ENCODE measurements around the gene UCK2.

Gene UCK2

GRCh38 chr1:165942927-165943597 is 115.6 kb downstream of the UCK2 start:
- Histone ChIP-seq H3K27me3 (ENCODE audit: low read depth, low read length) (no peaks in the 10 kb centered on the region), H3K4me3 (ENCODE audit: low read length) (peak overlapping the region; percentile 6; the same call in 1 of the 2 replicates), H3K4me1 (ENCODE audit: low read length) (peaks cover 30% of the 10 kb centered on the region), H4K20me1 (ENCODE audit: insufficient read depth, low read length) (no peaks in the 10 kb centered on the region), H3K27ac (ENCODE audit: low read length) (no peak overlapping the region), H2AFZ (ENCODE audit: low read depth, low read length) (no peak overlapping the region; the same call in 1 of the 2 replicates), H3K9me3 (ENCODE audit: insufficient read depth, low read length) (no peaks in the 10 kb centered on the region), H3K4me2 (ENCODE audit: low read length) (peak overlapping the region; percentile 40), H3K79me2 (ENCODE audit: low read length) (no peaks in the 10 kb centered on the region), H3K36me3 (replicated peaks; ENCODE audit: low read depth, low read length) (no peaks in the 10 kb centered on the region), H3K9ac (ENCODE audit: low read length) (no peak overlapping the region)
- TF ChIP-seq CTCF (IDR thresholded peaks at IDR 0.05; ENCODE audit: low read depth, low read length) (peak; percentile 52), EZH2phosphoT487 (IDR thresholded peaks at IDR 0.05; ENCODE audit: low read depth) (no peak)

GRCh38 chr1:165945911-165946310 is 118.5 kb downstream of the UCK2 start:
- no peaks in the 10 kb centered on the region for H3K27me3 ChIP-seq (ENCODE audit: low read depth, low read length)
- H3K27ac ChIP-seq (ENCODE audit: low read length) = no peak overlapping the region
- no peaks in the 10 kb centered on the region for H4K20me1 ChIP-seq (ENCODE audit: insufficient read depth, low read length)
- no peak overlapping the region for H3K9ac ChIP-seq (ENCODE audit: low read length)
- no peak overlapping the region for H3K4me3 ChIP-seq (ENCODE audit: low read length)
- TF ChIP-seq CTCF (IDR thresholded peaks at IDR 0.05; ENCODE audit: low read depth, low read length) (no peak), EZH2phosphoT487 (IDR thresholded peaks at IDR 0.05; ENCODE audit: low read depth) (no peak)
- peaks cover 30% of the 10 kb centered on the region for H3K4me1 ChIP-seq (ENCODE audit: low read length)
- H3K9me3 ChIP-seq (ENCODE audit: insufficient read depth, low read length) = no peaks in the 10 kb centered on the region
- H3K79me2 ChIP-seq (ENCODE audit: low read length) = no peaks in the 10 kb centered on the region
- no peaks in the 10 kb centered on the region for H3K36me3 ChIP-seq (replicated peaks; ENCODE audit: low read depth, low read length)
- no peak overlapping the region for H3K4me2 ChIP-seq (ENCODE audit: low read length)
- H2AFZ ChIP-seq (ENCODE audit: low read depth, low read length) = no peak overlapping the region

GRCh38 chr1:165947797-165948455 is 120.5 kb downstream of the UCK2 start:
- H4K20me1 ChIP-seq (ENCODE audit: insufficient read depth, low read length) = no peaks in the 10 kb centered on the region
- no peaks in the 10 kb centered on the region for H3K36me3 ChIP-seq (replicated peaks; ENCODE audit: low read depth, low read length)
- H3K9me3 ChIP-seq (ENCODE audit: insufficient read depth, low read length) = no peaks in the 10 kb centered on the region
- no peaks in the 10 kb centered on the region for H3K79me2 ChIP-seq (ENCODE audit: low read length)
- H3K4me3 ChIP-seq (ENCODE audit: low read length) = no peak overlapping the region
- H3K27me3 ChIP-seq (ENCODE audit: low read depth, low read length) = no peaks in the 10 kb centered on the region
- H3K4me2 ChIP-seq (ENCODE audit: low read length) = no peak overlapping the region
- H3K9ac ChIP-seq (ENCODE audit: low read length) = no peak overlapping the region
- TF ChIP-seq CTCF (IDR thresholded peaks at IDR 0.05; ENCODE audit: low read depth, low read length) (no peak), EZH2phosphoT487 (IDR thresholded peaks at IDR 0.05; ENCODE audit: low read depth) (no peak)
- no peak overlapping the region for H3K27ac ChIP-seq (ENCODE audit: low read length)
- peaks cover 22% of the 10 kb centered on the region for H3K4me1 ChIP-seq (ENCODE audit: low read length)
- H2AFZ ChIP-seq (ENCODE audit: low read depth, low read length) = no peak overlapping the region

GRCh38 chr1:165949335-165950130 is 122.1 kb downstream of the UCK2 start:
- no peak overlapping the region for H2AFZ ChIP-seq (ENCODE audit: low read depth, low read length)
- no peak overlapping the region for H3K27ac ChIP-seq (ENCODE audit: low read length)
- no peaks in the 10 kb centered on the region for H3K79me2 ChIP-seq (ENCODE audit: low read length)
- no peaks in the 10 kb centered on the region for H3K9me3 ChIP-seq (ENCODE audit: insufficient read depth, low read length)
- TF ChIP-seq CTCF (IDR thresholded peaks at IDR 0.05; ENCODE audit: low read depth, low read length) (no peak), EZH2phosphoT487 (IDR thresholded peaks at IDR 0.05; ENCODE audit: low read depth) (no peak)
- no peak overlapping the region for H3K4me3 ChIP-seq (ENCODE audit: low read length)
- H3K9ac ChIP-seq (ENCODE audit: low read length) = no peak overlapping the region
- no peaks in the 10 kb centered on the region for H3K36me3 ChIP-seq (replicated peaks; ENCODE audit: low read depth, low read length)
- no peak overlapping the region for H3K4me2 ChIP-seq (ENCODE audit: low read length)
- no peaks in the 10 kb centered on the region for H4K20me1 ChIP-seq (ENCODE audit: insufficient read depth, low read length)
- H3K27me3 ChIP-seq (ENCODE audit: low read depth, low read length) = no peaks in the 10 kb centered on the region
- H3K4me1 ChIP-seq (ENCODE audit: low read length) = peaks cover 13% of the 10 kb centered on the region
